GM21576 (cell line): ENCODE results near the gene PGS1.

Experiments used
- ATAC-seq: cut with Tn5 transposase; IDR thresholded peaks from one replicate; pipeline ENCODE4 v1.9.1; 2021; ENCODE audit warnings: mild to moderate bottlenecking, moderate library complexity; ENCODE audit not compliant: unreplicated experiment

Gene PGS1

GRCh38 chr17:78364436-78365281 is 13.8 kb upstream of the PGS1 start:
- ATAC-seq = no peak

- no peak for ATAC-seq
Observed at GRCh38 chr17:78365561-78366108, 12.8 kb upstream of the PGS1 start.

- ATAC-seq = no peak
Observed at GRCh38 chr17:78366109-78366848, 12.2 kb upstream of the PGS1 start.

- no peak for ATAC-seq
Observed at GRCh38 chr17:78367193-78367592, 11.3 kb upstream of the PGS1 start.

- ATAC-seq = no peak
Observed at GRCh38 chr17:78368348-78368747, 10.1 kb upstream of the PGS1 start.

- ATAC-seq = no peak
Observed at GRCh38 chr17:78368854-78369495, 9.5 kb upstream of the PGS1 start.

- no peak for ATAC-seq
Observed at GRCh38 chr17:78369791-78370381, 8.6 kb upstream of the PGS1 start.

- no peak for ATAC-seq
Observed at GRCh38 chr17:78371056-78371455, 7.4 kb upstream of the PGS1 start.

GRCh38 chr17:78372841-78373240 is 5.6 kb upstream of the PGS1 start:
- no peak for ATAC-seq

GRCh38 chr17:78374189-78374588 is 4.3 kb upstream of the PGS1 start:
- ATAC-seq = no peak

- no peak for ATAC-seq
Observed at GRCh38 chr17:78374631-78375274, 3.7 kb upstream of the PGS1 start.

- no peak for ATAC-seq
Observed at GRCh38 chr17:78375401-78376151, 2.9 kb upstream of the PGS1 start.

GRCh38 chr17:78376161-78376560 is 2.3 kb upstream of the PGS1 start:
- no peak for ATAC-seq

GRCh38 chr17:78377858-78378224 is 608 bp upstream of the PGS1 start:
- no peak for ATAC-seq

- no peak for ATAC-seq
Observed at GRCh38 chr17:78379131-78379491, 662 bp downstream of the PGS1 start.

- ATAC-seq = no peak
Observed at GRCh38 chr17:78380370-78380769, 1.9 kb downstream of the PGS1 start.

- ATAC-seq = no peak
Observed at GRCh38 chr17:78381601-78382232, 3.3 kb downstream of the PGS1 start.

GRCh38 chr17:78383725-78384471 is 5.4 kb downstream of the PGS1 start:
- no peak for ATAC-seq
